ENCODE measurements around the gene SCLY.

SCLY gene

DNA sequence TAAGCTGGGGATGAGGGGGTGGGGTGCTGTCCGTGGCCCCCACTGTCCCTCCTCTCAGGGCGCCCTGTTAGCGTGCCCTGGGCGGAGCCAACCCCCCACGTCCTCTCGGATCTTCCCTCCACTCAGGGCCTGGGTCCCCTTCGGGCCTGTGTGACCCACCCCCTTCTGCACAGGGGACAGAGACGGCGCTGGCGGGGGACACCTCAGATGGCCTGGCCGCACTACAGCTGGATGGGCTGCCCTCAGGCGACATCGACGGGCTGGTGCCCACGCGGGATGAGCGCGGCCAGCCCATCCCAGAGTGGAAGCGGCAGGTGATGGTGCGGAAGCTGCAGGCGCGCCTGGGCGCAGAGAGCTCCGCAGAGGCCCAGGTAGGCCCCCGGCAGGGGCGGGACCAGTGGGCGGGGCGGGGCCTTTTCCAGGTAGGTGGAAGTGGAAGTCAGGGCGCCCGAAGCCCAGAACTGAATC lies 67.8 kb downstream of the SCLY start:
- DNase-seq (ENCODE audit: insufficient read length, low spot score) (no peak), FAIRE-seq (no peak)
- TF ChIP-seq POU2F2 (IDR thresholded peaks at IDR 0.05; ENCODE audit: low read depth, low read length) (no peak), SPI1 (IDR thresholded peaks at IDR 0.05; ENCODE audit: low read depth, low read length) (no peak), POLR2AphosphoS5 (IDR thresholded peaks at IDR 0.05; ENCODE audit: low read depth, low read length) (no peak), PAX5 (IDR thresholded peaks at IDR 0.05; ENCODE audit: insufficient read depth, low read length, severe bottlenecking) (no peak), POLR2A (IDR thresholded peaks at IDR 0.05; ENCODE audit: low read depth, low read length) (no peak), TAF1 (IDR thresholded peaks at IDR 0.05; ENCODE audit: low read depth, low read length) (no peak)

DNA sequence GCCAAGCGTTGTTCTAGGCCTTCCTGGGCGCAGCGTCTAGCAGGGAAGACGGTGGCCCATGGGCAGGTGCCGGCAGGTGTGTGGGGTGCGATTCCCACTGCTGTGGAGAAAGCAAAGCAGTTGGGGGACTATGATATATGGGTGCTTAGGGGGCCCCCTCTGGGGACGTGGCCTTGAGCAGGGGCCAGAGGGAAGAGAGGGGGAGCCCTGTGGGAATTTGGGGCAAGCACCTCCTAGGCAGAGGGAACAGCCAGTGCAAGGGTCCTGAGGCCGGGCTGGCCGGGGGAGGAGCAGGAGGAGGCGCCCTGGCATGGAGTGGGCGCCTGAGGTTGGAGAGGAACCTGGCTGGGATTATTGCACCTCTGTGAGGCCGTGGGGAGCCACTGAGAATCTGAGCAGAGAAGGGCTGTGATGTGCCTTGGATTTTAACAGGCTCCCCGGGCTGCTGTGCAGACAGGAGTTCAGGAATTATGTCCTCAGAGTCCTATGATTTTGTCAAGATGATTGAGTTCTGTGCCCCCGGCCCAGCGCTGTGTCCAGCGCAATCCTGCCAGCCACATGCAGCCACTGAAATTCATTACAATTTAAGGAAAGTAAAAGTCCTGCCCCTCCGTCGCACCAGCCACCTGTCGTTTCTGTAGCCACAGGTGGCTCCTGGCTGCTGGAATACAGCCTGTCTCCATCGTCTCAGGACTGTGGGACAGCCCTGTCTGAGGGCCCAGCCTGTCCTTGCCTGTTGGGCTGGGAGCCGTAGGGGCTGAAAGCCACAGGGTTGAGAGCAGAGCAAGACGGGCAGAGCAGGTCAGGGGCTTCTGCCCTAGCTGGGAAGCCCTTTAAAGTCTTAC lies 68.6 kb downstream of the SCLY start:
- DNase-seq (ENCODE audit: insufficient read length, low spot score) (no peak), FAIRE-seq (no peak)
- TF ChIP-seq TAF1 (IDR thresholded peaks at IDR 0.05; ENCODE audit: low read depth, low read length) = no peak
- no peak for TF ChIP-seq POLR2A (IDR thresholded peaks at IDR 0.05; ENCODE audit: low read depth, low read length)
- no peak for TF ChIP-seq PAX5 (IDR thresholded peaks at IDR 0.05; ENCODE audit: insufficient read depth, low read length, severe bottlenecking)
- TF ChIP-seq SPI1 (IDR thresholded peaks at IDR 0.05; ENCODE audit: low read depth, low read length) = no peak
- no peak for TF ChIP-seq POU2F2 (IDR thresholded peaks at IDR 0.05; ENCODE audit: low read depth, low read length)

DNA sequence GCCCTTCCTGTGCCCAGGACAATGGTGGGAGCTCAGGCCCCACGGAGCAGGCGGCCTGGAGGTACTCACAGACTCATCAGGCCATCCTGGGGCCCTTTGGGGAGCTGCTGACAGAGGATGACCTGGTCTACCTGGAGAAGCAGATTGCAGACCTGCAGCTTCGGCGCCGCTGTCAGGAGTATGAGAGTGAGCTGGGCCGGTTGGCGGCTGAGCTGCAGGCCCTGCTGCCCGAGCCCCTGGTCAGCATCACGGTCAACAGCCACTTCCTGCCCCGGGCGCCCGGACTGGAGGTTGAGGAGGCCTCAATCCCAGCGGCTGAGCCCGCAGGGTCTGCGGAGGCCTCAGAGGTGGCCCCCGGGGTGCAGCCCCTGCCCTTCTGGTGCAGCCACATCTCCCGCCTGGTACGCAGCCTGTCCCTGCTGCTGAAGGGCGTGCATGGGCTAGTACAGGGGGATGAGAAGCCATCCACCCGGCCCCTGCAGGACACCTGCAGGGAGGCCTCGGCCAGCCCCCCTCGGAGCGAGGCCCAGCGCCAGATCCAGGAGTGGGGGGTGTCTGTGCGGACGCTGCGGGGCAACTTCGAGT lies 69.4 kb downstream of the SCLY start:
- no peak for DNase-seq (ENCODE audit: insufficient read length, low spot score)
- no peak for FAIRE-seq
- TF ChIP-seq SPI1 (IDR thresholded peaks at IDR 0.05; ENCODE audit: low read depth, low read length) (no peak), TAF1 (IDR thresholded peaks at IDR 0.05; ENCODE audit: low read depth, low read length) (no peak), POLR2A (IDR thresholded peaks at IDR 0.05; ENCODE audit: low read depth, low read length) (no peak), POU2F2 (IDR thresholded peaks at IDR 0.05; ENCODE audit: low read depth, low read length) (no peak), POLR2AphosphoS5 (IDR thresholded peaks at IDR 0.05; ENCODE audit: low read depth, low read length) (no peak), PAX5 (IDR thresholded peaks at IDR 0.05; ENCODE audit: insufficient read depth, low read length, severe bottlenecking) (no peak)

DNA sequence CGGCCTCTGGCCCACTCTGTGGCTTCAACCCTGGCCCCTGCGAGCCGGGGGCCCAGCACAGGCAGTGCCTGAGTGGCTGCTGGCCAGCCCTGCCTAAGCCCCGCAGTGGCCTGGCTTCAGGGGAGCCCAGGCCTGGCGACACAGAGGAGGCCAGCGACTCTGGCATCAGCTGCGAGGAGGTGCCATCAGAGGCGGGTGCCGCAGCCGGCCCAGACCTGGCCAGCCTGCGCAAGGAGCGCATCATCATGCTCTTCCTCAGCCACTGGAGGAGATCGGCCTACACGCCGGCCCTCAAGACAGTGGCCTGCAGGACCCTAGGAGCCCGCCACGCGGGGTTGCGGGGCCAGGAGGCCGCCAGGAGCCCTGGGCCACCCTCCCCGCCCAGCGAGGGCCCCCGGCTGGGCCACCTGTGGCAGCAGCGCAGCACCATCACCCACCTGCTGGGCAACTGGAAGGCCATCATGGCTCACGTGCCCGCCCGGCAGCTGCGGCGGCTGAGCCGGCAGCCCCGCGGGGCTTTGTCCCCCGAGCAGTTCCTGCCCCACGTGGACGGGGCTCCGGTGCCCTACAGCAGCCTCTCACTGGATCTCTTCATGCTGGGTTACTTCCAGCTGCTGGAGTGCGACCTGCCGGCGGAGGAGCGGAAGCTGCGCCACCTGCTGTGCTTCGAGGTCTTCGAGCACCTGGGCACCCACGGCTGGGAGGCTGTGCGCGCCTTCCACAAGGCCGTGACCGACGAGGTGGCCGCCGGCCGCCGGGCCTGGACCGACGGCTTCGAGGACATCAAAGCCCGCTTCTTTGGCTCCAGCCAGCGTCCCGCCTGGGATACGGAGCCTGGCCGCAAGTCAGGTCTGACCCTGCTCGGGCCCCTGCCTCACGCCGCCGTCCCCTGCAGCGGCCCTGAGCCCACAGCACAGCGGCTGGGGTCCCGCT lies 70.2 kb downstream of the SCLY start:
- FAIRE-seq (no peak), DNase-seq (ENCODE audit: insufficient read length, low spot score) (no peak)
- TF ChIP-seq TAF1 (IDR thresholded peaks at IDR 0.05; ENCODE audit: low read depth, low read length) (no peak), PAX5 (IDR thresholded peaks at IDR 0.05; ENCODE audit: insufficient read depth, low read length, severe bottlenecking) (no peak), SPI1 (IDR thresholded peaks at IDR 0.05; ENCODE audit: low read depth, low read length) (no peak), POLR2A (IDR thresholded peaks at IDR 0.05; ENCODE audit: low read depth, low read length) (no peak), POU2F2 (IDR thresholded peaks at IDR 0.05; ENCODE audit: low read depth, low read length) (no peak), POLR2AphosphoS5 (IDR thresholded peaks at IDR 0.05; ENCODE audit: low read depth, low read length) (no peak)

DNA sequence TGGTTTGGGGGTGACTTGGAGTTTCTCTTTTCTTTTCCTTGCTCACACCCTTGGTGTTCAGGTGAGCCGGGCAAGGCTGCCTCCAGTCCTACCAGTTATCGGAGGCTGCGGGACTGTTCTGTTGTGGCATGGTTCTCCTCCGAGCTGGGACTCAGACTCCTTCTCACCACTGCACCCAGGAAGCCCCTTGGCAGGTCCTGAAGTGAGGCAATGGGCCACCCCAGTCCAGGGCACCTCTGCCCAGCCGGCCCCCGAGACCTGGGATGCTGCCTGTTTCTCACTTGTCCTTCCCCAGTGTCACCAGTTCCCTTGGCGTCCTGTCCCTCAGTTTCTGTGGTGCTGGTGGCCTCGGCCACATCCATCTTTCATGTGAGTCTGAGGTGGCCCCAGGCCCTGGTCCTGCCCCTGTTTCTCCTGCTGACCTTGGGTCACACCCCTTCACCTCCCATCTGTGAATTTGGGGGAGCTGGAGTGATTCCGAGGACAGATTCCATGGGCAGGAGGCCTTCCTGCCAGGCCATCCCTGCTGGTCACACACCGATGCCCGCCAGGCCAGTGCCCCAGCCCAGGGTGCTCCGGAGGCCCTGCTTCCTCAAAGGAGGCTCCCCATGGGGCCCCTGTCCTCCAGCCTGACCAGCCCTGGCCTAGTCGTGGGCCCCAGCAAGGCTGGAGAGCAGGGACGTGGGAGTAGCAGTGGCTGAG lies 71.1 kb downstream of the SCLY start:
- DNase-seq (ENCODE audit: insufficient read length, low spot score) = no peak
- TF ChIP-seq POU2F2 (IDR thresholded peaks at IDR 0.05; ENCODE audit: low read depth, low read length) = no peak
- no peak for TF ChIP-seq SPI1 (IDR thresholded peaks at IDR 0.05; ENCODE audit: low read depth, low read length)
- TF ChIP-seq PAX5 (IDR thresholded peaks at IDR 0.05; ENCODE audit: insufficient read depth, low read length, severe bottlenecking) = no peak
- no peak for TF ChIP-seq POLR2A (IDR thresholded peaks at IDR 0.05; ENCODE audit: low read depth, low read length)
- TF ChIP-seq TAF1 (IDR thresholded peaks at IDR 0.05; ENCODE audit: low read depth, low read length) = no peak
- FAIRE-seq = no peak

DNA sequence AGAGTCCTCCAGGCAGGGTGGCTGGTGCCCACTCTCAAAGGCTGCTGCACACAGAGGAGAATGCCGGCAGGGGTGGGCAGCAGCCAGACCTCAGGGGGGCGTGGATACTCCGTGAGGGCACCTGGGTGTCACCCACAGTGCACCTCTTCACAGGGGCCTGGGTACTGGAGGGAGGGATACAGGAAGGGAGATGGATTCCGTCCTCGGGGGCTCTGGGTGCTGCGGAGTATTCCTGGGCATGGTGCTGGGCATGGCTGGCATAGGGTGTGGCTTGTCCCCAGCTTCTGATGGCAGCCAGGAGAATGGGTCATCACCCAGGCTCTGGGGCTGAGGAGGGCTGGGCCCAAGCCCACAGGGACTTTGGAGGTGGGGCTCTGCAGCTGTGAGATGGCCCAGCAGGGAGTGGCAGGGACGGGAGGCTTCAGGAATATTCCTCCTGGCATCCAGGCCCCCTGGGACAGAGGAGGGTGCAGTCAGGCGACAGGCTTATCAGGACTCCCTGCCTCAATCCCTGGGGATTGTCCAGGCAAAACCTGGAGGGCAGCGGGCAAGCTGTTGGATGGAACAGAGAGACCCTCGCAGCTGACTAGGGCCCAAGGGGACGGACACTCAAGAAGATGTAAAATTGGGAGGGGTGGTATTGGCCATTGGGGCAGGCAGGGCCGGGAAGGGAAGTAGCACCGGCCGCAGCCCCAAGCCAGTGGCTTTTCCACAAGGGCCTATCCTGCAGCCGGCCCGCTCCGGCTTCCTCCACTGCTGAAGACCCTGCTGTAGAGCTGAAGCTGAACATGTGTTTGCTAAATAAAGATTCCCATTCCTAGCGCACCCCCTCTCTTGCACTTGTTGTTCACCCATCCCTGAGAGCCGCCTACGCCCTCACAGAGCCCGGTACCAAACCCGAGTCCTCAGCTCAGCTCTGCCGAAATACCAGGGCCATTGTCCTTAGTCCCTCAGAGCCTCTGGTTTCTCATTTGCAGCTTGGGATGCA lies 72.0 kb downstream of the SCLY start:
- FAIRE-seq = no peak
- no peak for DNase-seq (ENCODE audit: insufficient read length, low spot score)
- TF ChIP-seq SPI1 (IDR thresholded peaks at IDR 0.05; ENCODE audit: low read depth, low read length) (no peak), POU2F2 (IDR thresholded peaks at IDR 0.05; ENCODE audit: low read depth, low read length) (no peak), POLR2A (IDR thresholded peaks at IDR 0.05; ENCODE audit: low read depth, low read length) (no peak)

DNA sequence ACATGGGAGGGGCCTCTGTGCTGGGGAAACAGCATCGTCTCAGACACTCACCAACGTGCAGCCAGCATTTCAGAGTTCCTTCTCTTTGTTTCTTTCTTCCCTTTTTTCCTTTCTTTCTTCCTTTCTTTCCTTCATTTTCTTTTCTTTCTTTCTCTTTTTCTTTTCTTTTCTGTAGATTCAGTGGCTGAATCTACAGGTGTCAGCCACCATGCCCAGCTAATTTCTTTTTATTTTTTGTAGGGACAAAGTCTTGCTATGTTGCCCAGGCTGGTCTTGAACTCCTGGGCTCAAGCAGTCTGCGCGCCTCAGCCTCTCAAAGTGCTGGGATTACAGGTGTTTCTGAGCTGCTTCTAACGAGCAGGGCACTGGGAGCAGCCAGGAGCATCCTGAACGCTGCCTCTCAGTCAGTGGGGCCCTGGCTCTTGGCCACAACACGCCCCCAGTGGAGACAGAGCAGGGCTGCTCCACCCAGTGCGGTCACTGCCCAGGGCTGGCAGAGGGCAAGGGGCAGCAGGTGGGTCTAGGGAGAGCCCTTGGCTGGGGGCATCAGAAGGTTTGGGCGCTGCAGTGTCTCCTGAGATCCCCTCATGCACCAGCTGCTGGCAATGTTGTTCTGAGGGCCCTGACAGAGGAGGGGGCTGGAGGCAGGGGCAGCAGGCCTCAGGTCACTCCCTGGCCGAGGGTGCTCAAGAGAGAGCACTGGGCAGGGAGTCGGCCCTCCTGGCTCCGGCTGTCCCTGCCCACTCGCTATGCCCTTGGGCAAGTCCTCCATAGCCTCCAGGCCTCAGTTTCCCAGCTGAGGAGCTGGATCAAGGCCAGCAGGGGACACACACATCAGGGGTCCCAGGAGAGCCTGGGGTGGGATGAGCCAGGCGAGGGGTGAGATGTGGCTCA lies 72.9 kb downstream of the SCLY start:
- FAIRE-seq (no peak), DNase-seq (ENCODE audit: insufficient read length, low spot score) (no peak)
- no peak for TF ChIP-seq PAX5 (IDR thresholded peaks at IDR 0.05; ENCODE audit: insufficient read depth, low read length, severe bottlenecking)
- TF ChIP-seq SPI1 (IDR thresholded peaks at IDR 0.05; ENCODE audit: low read depth, low read length) = no peak
- no peak for TF ChIP-seq TAF1 (IDR thresholded peaks at IDR 0.05; ENCODE audit: low read depth, low read length)
- no peak for TF ChIP-seq POLR2AphosphoS5 (IDR thresholded peaks at IDR 0.05; ENCODE audit: low read depth, low read length)
- TF ChIP-seq POLR2A (IDR thresholded peaks at IDR 0.05; ENCODE audit: low read depth, low read length) = no peak
- no peak for TF ChIP-seq POU2F2 (IDR thresholded peaks at IDR 0.05; ENCODE audit: low read depth, low read length)
